ENCODE measurements around the gene NAP1L2. TPM values are rescaled to one million over a fixed set of nuclear protein-coding genes. Genes with fewer than 3 reads are reported as not detected.
A peak's percentile ranks its signal among the peaks of the same experiment; 100 is the strongest.
"Not testable (repeated sequence)": the region's sequence is repeated elsewhere in the genome, so short reads cannot be mapped to it uniquely, and the experiment has no call there.

NAP1L2 gene, protein sequence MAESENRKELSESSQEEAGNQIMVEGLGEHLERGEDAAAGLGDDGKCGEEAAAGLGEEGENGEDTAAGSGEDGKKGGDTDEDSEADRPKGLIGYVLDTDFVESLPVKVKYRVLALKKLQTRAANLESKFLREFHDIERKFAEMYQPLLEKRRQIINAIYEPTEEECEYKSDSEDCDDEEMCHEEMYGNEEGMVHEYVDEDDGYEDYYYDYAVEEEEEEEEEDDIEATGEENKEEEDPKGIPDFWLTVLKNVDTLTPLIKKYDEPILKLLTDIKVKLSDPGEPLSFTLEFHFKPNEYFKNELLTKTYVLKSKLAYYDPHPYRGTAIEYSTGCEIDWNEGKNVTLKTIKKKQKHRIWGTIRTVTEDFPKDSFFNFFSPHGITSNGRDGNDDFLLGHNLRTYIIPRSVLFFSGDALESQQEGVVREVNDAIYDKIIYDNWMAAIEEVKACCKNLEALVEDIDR
- polyA plus RNA-seq (2014; cell fraction: cytosol; rRNA removed): 1.3 and 1.9 TPM in 2 replicates
- polyA plus RNA-seq (2014; cell fraction: nucleus; rRNA removed): 0.88 and 0.91 TPM in 2 replicates

DNA sequence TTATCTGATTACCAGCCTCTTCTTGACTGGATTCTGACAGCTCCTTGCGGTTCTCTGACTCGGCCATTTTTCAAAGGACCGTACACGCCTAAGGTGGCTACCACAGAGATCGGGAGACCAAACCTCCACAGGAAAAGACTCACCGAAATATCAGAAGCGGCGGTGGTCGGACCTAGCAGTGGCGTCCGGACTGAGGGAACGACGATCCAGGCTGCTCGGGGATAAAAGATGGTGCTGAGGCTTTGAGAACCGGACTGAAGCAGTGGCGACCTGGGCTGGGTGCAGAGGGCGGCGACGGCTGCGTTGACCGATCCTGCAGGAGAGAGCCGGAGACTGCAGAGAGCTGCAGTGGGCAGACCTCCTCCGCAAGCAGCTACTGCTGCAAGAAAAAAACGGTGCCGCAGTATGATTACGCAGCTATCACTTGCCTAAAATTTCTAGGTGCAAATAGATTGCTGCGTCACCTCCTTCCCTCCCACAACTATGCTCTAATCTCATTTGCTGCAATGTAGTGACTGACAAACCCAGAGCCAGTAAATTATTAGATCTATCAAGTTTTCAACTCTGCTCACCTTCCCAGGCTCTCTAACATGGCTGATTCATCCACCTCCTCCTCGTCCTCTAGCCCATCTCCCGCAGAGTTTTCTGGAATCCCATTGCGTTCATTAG is at the start of gene NAP1L2:
Gene NAP1L2, minus strand, starts transcription at position 426 of the 669 bp plus-strand sequence. Its CDS starts 359 bp downstream, at position 67.
- DNase-seq (ENCODE audit: low spot score): peak; percentile 29

DNA sequence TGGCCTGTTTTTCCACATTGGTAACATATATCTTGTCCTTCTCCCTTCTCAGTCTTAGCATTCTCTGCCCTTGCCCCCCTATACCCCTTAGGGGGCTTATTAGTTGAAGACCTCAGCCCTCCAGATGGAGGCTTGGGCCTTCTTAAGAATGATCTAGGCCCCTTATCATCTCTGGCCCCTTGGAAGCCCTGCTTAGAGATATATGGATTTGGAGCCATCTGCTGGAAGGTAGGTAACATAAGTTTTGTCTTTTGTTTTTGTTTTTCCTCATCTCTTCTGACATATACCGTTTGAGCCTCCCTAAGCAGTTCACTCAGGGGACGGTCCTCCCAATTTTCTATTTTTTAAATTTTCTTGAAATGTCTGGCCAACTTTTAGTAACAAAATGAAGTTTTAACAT is 48.3 kb upstream of the NAP1L2 start:
- DNase-seq (ENCODE audit: low spot score): peak; percentile 42

DNA sequence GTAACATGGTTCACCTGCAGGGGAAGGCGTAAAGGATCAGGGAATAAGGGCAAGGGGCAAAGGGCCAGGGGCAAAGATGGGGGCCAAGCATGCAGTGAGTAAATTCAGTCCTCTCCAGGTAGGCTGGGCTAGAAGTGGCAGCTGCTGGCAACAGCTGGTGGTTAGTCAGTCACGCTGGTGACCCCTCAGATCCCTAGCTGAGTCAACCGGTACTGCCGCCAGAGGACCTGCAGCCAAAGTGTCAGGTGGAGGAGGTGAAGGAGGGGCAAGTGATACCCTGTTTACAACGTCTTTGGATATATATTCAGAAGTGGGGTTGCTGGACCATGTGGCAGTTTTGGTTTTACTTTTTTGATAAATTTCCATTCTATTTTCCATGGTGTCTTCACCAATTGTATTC is 24.6 kb upstream of the NAP1L2 start:
- no peak for DNase-seq (ENCODE audit: low spot score)

DNA sequence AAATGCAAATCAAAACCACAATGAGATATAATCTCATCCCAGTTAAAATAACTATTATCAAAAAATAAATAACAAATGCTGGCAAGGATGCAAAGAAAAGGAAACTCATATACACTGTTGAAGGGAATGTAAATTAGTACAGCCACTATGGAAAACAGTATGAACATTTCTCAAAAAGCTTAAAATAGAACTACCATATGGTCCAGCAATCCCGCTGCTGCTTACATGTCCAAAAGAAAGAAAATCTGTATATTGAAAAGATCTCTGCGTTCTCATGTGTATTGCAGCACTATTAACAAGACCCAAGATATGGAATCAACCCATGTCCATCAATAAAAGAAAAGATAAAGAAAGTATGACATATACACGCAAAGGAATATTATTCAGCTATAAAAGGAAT is 3.0 kb upstream of the NAP1L2 start:
- DNase-seq (ENCODE audit: low spot score): no peak

DNA sequence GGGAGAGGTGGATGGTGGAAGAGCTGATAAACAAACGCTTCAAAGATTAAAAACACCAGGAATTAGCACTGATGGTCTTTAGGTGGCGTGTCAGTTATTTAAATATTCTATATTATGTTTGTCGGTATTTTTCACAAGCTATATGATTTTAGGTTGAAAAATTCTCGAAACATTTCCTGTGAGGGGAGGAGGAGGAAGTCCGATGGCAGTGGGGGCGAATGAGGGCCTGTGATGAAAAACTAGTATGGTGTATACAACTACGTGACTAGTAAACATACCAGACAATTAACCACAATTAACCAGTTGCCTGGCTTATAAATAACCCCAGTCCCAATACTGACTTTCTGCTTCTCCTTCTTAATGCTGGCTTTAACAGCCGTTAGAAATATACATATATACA is 595 bp upstream of the NAP1L2 start:
- no peak for DNase-seq (ENCODE audit: low spot score)

DNA sequence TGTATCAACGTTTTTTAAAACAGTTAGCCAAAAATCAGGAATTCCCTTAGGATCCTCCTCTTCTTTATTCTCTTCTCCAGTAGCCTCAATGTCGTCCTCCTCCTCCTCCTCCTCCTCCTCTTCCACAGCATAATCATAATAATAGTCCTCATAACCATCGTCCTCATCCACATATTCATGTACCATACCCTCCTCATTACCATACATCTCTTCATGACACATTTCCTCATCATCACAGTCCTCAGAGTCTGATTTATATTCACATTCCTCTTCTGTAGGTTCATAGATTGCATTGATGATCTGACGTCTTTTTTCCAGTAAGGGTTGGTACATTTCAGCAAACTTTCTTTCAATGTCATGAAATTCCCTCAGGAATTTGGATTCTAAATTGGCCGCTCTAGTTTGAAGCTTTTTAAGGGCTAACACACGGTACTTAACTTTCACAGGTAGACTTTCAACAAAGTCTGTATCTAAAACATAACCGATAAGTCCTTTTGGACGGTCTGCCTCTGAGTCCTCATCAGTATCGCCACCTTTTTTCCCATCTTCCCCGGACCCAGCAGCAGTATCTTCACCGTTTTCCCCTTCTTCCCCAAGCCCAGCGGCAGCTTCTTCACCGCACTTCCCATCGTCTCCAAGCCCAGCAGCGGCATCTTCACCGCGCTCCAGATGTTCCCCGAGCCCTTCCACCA is 771 bp downstream of the NAP1L2 start:
- DNase-seq (ENCODE audit: low spot score): no peak

DNA sequence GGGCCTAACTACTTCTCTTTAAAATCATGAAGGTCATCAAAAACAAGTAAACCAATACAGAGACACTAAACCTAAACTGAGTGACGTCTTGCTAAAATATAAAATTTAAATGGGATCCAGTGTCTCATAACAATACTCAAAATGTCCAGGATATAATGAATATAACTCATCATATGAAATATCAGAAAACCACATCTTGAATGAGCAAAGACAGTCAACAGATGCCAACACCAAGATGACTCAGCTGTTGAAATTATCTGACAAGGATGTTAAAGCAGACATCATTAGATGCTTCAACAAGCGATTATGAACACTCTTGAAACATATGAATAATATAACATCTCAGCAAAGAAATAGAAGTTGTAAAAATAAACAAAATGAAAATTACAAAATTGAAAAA is 8.3 kb downstream of the NAP1L2 start:
- peak; percentile 61 for DNase-seq (ENCODE audit: low spot score)

DNA sequence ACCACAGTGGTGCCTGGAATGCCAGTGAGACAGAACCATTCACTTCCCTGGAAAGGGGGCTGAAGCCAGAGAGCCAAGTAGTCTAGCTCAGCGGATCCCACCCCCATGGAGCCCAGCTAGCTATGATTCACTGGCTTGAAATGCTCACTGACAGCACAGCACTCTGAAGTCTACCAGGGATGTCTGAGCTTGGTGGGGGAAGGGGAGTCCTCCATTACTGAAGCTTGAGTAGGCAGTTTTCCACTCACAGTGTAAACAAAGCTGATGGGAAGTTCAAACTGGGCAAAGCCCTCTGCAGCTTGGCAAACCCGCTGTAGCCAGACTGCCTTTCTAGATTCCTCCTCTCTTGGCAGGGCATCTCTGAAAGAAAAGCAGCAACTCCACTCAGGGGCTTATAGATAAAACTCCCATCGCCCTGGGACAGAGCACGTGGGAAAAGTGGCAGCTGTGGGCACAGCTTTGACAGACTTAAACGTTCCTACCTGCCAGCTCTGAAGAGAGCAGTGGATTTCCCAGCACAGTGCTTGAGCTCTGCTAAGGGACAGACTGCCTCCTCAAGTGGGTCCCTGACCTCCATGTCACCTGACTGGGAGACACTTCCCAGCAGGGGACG is 32.0 kb downstream of the NAP1L2 start:
- no peak for DNase-seq (ENCODE audit: low spot score)

DNA sequence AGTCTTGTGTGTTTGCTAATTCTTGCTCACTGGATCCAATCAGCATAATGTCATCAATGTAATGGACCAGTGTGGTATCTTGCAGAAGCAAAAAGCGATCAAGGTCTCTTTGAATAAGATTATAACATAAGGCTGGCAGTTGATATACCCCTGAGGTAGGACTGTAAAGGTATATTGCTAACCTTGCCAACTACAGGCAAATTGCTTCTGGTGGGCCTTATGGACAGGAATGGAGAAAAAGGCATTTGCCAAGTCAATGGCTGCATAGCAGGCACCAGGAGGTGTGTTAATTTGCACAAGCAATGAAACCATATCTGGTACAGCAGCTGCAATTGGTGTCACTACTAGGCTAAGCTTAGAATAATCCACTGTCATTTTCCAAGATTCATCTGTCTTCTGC is 45.7 kb downstream of the NAP1L2 start:
- DNase-seq (ENCODE audit: low spot score): not testable (repeated sequence)
